Thoracic aorta (tissue), 2 donors: ENCODE measurements around the gene TGFB2. TPM values are rescaled to one million over a fixed set of nuclear protein-coding genes. Genes with fewer than 3 reads are reported as not detected.

ENCODE experiments used
- ATAC-seq: fragments of 150-250 bp; one replicate; pipeline ENCODE4 v1.8.0; 2017; ENCODE audit warnings: low read depth; ENCODE audit not compliant: insufficient number of reproducible peaks, low FRiP score
- DNase-seq: peaks from one replicate; pipeline ENCODE4 v3.0.0-alpha.2; 2020; ENCODE audit warnings: low spot score
- H3K27ac ChIP-seq, 2 donors: fragments of 200-600 bp; sonication (generic); 1 replicate in 1 of 2; 2 replicates in 1 of 2; pipeline ENCODE4 v1.5.1; 2016; ENCODE audit warnings: mild to moderate bottlenecking in 2 of 2, moderate library complexity in 2 of 2
- H3K27me3 ChIP-seq: fragments of 200-600 bp; sonication (generic); replicated peaks from 2 replicates; pipeline ENCODE4 v1.6.0; 2016; ENCODE audit warnings: mild to moderate bottlenecking; ENCODE audit not compliant: insufficient read depth
- H3K36me3 ChIP-seq: fragments of 200-600 bp; sonication (generic); one replicate; pipeline ENCODE4 v1.5.1; 2016
- H3K4me1 ChIP-seq, 2 donors: fragments of 200-600 bp; sonication (generic); 1 replicate in 1 of 2; 2 replicates in 1 of 2; pipeline versions ENCODE4 v1.5.1 to v1.6.0; 2016; ENCODE audit warnings: low read depth in 2 of 2, mild to moderate bottlenecking in 1 of 2; ENCODE audit not compliant: control insufficient read depth in 1 of 2
- H3K4me3 ChIP-seq: fragments of 200-600 bp; sonication (generic); 2 replicates; pipeline ENCODE4 v1.5.1; 2016; ENCODE audit warnings: mild to moderate bottlenecking
- H3K9me3 ChIP-seq: fragments of 200-600 bp; sonication (generic); 2 replicates; pipeline ENCODE4 v1.5.1; 2016
- total RNA-seq, 2 donors: library from RNA; depleted of rRNA; stranded (reverse); fragments of >200 nt; gene quantifications; one replicate each; pipeline versions ENCODE4 v1.1.0 to v1.2.3, GENCODE V29; 2016
- TF ChIP-seq, protein P1 (sequence below): fragments of 200-600 bp; sonication (generic); IDR thresholded peaks from one replicate; pipeline ENCODE4 v1.5.1; 2019; ENCODE audit warnings: antibody characterized with exemption

Gene TGFB2
- total RNA-seq, 2 donors from 2014 or later, result 9.1 to 9.2 TPM

DNA sequence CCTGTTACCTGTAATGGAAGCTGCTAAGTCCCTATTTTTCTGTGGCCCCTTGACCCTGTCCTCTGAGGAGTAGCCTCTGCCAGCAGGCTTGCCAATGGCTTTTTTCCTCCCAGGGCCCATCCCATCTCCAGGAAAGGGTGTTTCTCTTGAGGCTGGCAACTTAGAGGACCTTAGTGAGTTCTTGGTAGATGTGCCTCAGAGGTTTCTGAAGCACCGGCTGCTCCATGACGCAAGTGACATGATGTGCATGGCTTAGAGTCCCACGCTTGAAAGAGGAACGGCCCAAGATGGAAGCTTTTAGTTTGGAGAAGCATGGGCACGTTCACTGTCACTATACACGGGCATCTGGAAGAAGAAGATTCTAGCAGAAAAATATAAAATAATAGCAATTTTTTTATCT is 63.0 kb downstream of the TGFB2 start:
- TF ChIP-seq, protein P1, sequence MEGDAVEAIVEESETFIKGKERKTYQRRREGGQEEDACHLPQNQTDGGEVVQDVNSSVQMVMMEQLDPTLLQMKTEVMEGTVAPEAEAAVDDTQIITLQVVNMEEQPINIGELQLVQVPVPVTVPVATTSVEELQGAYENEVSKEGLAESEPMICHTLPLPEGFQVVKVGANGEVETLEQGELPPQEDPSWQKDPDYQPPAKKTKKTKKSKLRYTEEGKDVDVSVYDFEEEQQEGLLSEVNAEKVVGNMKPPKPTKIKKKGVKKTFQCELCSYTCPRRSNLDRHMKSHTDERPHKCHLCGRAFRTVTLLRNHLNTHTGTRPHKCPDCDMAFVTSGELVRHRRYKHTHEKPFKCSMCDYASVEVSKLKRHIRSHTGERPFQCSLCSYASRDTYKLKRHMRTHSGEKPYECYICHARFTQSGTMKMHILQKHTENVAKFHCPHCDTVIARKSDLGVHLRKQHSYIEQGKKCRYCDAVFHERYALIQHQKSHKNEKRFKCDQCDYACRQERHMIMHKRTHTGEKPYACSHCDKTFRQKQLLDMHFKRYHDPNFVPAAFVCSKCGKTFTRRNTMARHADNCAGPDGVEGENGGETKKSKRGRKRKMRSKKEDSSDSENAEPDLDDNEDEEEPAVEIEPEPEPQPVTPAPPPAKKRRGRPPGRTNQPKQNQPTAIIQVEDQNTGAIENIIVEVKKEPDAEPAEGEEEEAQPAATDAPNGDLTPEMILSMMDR, result no peak

DNA sequence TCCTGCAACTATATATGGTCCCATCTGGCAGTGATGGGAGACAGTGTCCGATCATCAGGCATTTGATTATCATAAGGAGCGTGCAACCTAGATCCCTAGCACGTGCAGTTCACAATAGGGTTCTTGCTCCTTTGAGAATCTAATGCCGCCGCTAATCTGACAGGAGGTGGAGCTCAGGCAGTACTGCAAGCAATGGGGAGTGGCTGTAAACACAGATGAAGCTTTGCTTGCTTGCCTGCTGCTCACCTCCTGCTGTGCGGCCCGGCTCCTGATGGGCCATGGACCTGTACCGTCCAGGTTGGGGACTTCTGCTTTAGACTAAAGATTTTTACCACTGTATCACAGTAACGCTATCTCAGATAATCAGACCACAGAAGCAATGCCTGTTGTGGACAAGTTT is 63.8 kb downstream of the TGFB2 start:
- Histone ChIP-seq H3K27me3 (no peaks in the 10 kb centered on the region), H3K27ac (no peak overlapping the region), H3K9me3 (no peaks in the 10 kb centered on the region), H3K4me1 (peaks cover 0 to 6% of the 10 kb centered on the region in 2 donors), H3K4me3 (no peak overlapping the region), H3K36me3 (no peaks in the 10 kb centered on the region)
- TF ChIP-seq, protein P1, result no peak
- ATAC-seq, result no peak
- no peak for DNase-seq

More for the DNA sequence above, 63.0 kb downstream of the TGFB2 start:
- H3K36me3 ChIP-seq, result no peaks in the 10 kb centered on the region
- H3K9me3 ChIP-seq, result no peaks in the 10 kb centered on the region
- DNase-seq (no peak), ATAC-seq (no peak)
- H3K27me3 ChIP-seq, result no peaks in the 10 kb centered on the region
- peaks cover 0 to 10% of the 10 kb centered on the region in 2 donors for H3K4me1 ChIP-seq
- H3K4me3 ChIP-seq, result no peak overlapping the region
- no peak overlapping the region for H3K27ac ChIP-seq

DNA sequence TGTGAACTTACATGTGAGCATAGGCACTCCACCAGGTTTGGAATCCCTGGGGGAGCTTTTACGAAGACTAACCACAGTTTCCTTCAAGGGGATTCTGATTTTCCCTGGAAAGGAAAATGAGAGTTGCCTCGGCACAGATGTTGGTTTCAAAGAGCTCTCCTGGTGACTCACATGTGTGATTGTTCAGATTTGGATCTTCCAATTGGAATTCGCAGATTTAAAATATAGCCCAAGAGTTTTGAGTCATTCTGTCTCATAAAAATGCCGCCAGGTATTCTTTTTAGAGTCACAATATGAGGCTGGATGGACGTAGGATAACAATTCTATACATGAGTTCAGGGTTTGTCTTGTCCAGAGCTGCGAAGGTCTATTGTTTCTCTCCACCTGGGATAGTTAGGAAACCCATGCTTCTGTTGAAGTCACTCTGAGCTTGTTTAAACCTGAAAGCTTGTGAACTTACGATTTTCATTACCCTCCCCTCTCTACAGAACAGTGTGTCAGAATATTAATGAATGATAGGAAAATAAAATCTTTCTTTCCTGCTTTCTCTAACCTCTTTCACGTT is 64.9 kb downstream of the TGFB2 start:
- TF ChIP-seq, protein P1, result no peak
- Histone ChIP-seq H3K4me1 (peaks cover 0 to 6% of the 10 kb centered on the region in 2 donors), H3K4me3 (no peak overlapping the region), H3K36me3 (no peaks in the 10 kb centered on the region), H3K27me3 (no peaks in the 10 kb centered on the region), H3K27ac (no peak overlapping the region), H3K9me3 (no peaks in the 10 kb centered on the region)
- ATAC-seq (no peak), DNase-seq (no peak)

DNA sequence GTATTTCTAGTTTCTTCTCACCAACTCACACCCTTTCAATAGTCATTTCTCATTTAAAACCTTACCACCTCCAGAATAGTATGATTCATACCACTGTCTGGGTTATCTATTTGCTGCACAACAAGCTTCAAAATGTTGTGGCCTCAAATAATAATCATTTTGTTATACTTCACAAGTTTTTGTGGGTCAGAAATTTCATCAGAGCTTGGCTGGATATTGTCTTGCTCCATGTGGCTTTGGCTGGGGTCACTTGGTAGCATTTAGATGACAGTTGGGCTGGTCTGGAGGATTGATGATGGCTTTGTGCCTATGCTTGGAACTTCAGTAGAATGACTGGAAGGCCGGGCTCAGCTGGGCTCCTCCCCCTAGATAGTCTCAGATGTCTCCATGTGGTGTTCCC is 66.0 kb downstream of the TGFB2 start:
- no peak for DNase-seq
- H3K27me3 ChIP-seq, result no peaks in the 10 kb centered on the region
- no peak for ATAC-seq
- TF ChIP-seq, protein P1, result no peak
- H3K4me3 ChIP-seq, result no peak overlapping the region
- no peak overlapping the region for H3K27ac ChIP-seq
- H3K4me1 ChIP-seq, result peaks cover 0 to 6% of the 10 kb centered on the region in 2 donors
- H3K36me3 ChIP-seq, result no peaks in the 10 kb centered on the region
- H3K9me3 ChIP-seq, result no peaks in the 10 kb centered on the region

DNA sequence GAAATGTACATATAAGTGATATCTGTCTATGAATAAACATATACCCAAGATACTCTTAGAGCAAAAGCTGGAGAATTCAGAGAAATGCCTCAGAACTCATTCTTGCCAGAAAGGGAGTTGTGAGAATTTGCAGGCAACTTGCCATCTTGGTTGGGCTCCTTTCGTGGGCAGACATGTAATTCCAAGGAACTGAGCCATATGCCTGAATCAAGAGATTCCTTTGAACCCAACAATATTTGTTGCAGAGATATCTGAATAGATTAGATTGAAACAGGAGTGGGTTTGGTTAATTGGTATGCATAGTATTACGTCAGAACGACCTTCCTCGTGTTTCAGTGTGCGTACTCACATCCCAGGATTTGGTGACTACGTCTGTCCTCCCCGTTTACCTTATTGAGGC is 67.0 kb downstream of the TGFB2 start:
- no peak for DNase-seq
- H3K9me3 ChIP-seq, result no peaks in the 10 kb centered on the region
- peaks cover 0 to 6% of the 10 kb centered on the region in 2 donors for H3K4me1 ChIP-seq
- no peak overlapping the region for H3K27ac ChIP-seq
- H3K36me3 ChIP-seq, result no peaks in the 10 kb centered on the region
- H3K27me3 ChIP-seq, result no peaks in the 10 kb centered on the region
- ATAC-seq, result no peak
- no peak overlapping the region for H3K4me3 ChIP-seq
- TF ChIP-seq, protein P1, result no peak
